Small intestine (tissue), 7 donors: Measurements from ENCODE around the gene EXD3. TPM values are rescaled to one million over a fixed set of nuclear protein-coding genes. Genes with fewer than 3 reads are reported as not detected.
"Not testable (repeated sequence)": the region's sequence is repeated elsewhere in the genome, so short reads cannot be mapped to it uniquely, and the experiment has no call there.

Source experiments
- DNase-seq, 2 donors: peaks; one replicate each; pipeline versions ENCODE4 v3.0.0 to v3.0.0-alpha.2; 2013
- FAIRE-seq: peaks from 2 replicates; lab custom pipeline; 2012; peaks lifted over from hg19 to GRCh38; lab: Jason Lieb, UNC
- H3K27ac ChIP-seq, 3 donors: one replicate each; pipeline ENCODE4 v1.5.1; 2013; ENCODE audit warnings: low read length in 2 of 3, mild to moderate bottlenecking in 2 of 3, control low read depth in 1 of 3, inconsistent platforms in 1 of 3, low read depth in 1 of 3, moderate library complexity in 1 of 3
- H3K27me3 ChIP-seq, 3 donors: one replicate each; pipeline ENCODE4 v1.6.1; 2013; ENCODE audit warnings: low read length in 3 of 3, inconsistent platforms in 1 of 3; ENCODE audit not compliant: control insufficient read depth in 3 of 3, insufficient read depth in 3 of 3
- H3K36me3 ChIP-seq, 3 donors: one replicate each; pipeline ENCODE4 v1.6.1; 2013; ENCODE audit warnings: low read length in 3 of 3, inconsistent platforms in 1 of 3, low read depth in 1 of 3, mild to moderate bottlenecking in 1 of 3, moderate library complexity in 1 of 3; ENCODE audit not compliant: control insufficient read depth in 3 of 3, insufficient read depth in 2 of 3
- H3K4me1 ChIP-seq, 3 donors: one replicate each; pipeline ENCODE4 v1.6.1; 2013; ENCODE audit warnings: low read length in 2 of 3, inconsistent platforms in 1 of 3, low read depth in 1 of 3, mild to moderate bottlenecking in 1 of 3, moderate library complexity in 1 of 3; ENCODE audit not compliant: control insufficient read depth in 3 of 3, insufficient read depth in 2 of 3
- H3K4me3 ChIP-seq, 3 donors: one replicate each; pipeline ENCODE4 v1.5.1; 2013; ENCODE audit warnings: low read length in 3 of 3, control low read depth in 1 of 3, inconsistent platforms in 1 of 3, low read depth in 1 of 3, mild to moderate bottlenecking in 1 of 3, moderate library complexity in 1 of 3
- H3K9me3 ChIP-seq, 2 donors: one replicate each; pipeline ENCODE4 v1.6.1; 2013; ENCODE audit warnings: low read depth in 1 of 2, low read length in 1 of 2; ENCODE audit not compliant: control insufficient read depth in 2 of 2, insufficient read depth in 1 of 2
- WGBS, 3 donors: extraction: QIAGEN DNeasy Blood & Tissue Kit; methylation state at CpG; one replicate each; pipeline ENCODE4 v1.1.7; 2013; 5-methylcytosine and 5-hydroxymethylcytosine counted together
- polyA plus RNA-seq, 4 donors: library from polyadenylated mRNA; stranded (reverse) in 3 of 4; unstranded in 1 of 4; fragments of 200-250 nt in 3 of 4; fragments of 120-200 nt in 1 of 4; gene quantifications; one replicate each; pipeline versions ENCODE4 v1.2.1 to v1.2.3, GENCODE V29; 2013
- donor health status: healthy with polysubstance abuse.
- donor health status: control.
- donor health status: control.
- donor health status: Bipolar disorder and iron deficiency.
- donor health status: healthy.

The EXD3 gene
- polyA plus RNA-seq, 4 donors, result 15.0 to 47.8 (median 32.4) TPM

GRCh38 chr9:137455359-137455991, 32.5 kb upstream of the EXD3 start:
- H3K27ac ChIP-seq, result no peak overlapping the region
- 73 to 92% (median 87%) methylated on average over 16 to 18 of the region's 18 CpGs for WGBS, 3 donors
- no peak for FAIRE-seq
- DNase-seq, result no peak
- no peaks in the 10 kb centered on the region for H3K9me3 ChIP-seq
- H3K36me3 ChIP-seq, result peaks cover 0 to 54% (median 0%) of the 10 kb centered on the region in 3 donors
- H3K27me3 ChIP-seq, result no peaks in the 10 kb centered on the region
- no peak overlapping the region for H3K4me3 ChIP-seq
- H3K4me1 ChIP-seq, result peaks cover 8 to 44% (median 9%) of the 10 kb centered on the region in 3 donors

GRCh38 chr9:137454597-137455358, 31.8 kb upstream of the EXD3 start:
- H3K4me1 ChIP-seq, result peaks cover 8 to 37% (median 9%) of the 10 kb centered on the region in 3 donors
- peak in 1 of 2 donors; percentile 89 for DNase-seq
- WGBS, 3 donors, result 42 to 64% (median 46%) methylated on average over 29 to 30 of the region's 30 CpGs
- H3K9me3 ChIP-seq, result no peaks in the 10 kb centered on the region
- no peaks in the 10 kb centered on the region for H3K27me3 ChIP-seq
- no peak for FAIRE-seq
- H3K36me3 ChIP-seq, result peaks cover 0 to 58% (median 2%) of the 10 kb centered on the region in 3 donors
- H3K27ac ChIP-seq, result peak overlapping the region; percentile 87 to 91 (median 89)
- peak overlapping the region; percentile 42 to 54 (median 48) for H3K4me3 ChIP-seq

GRCh38 chr9:137454145-137454596, 31.2 kb upstream of the EXD3 start:
- FAIRE-seq (no peak), DNase-seq (peak; percentile 61 to 81)
- Histone ChIP-seq H3K36me3 (peaks cover 0 to 64% (median 6%) of the 10 kb centered on the region in 3 donors), H3K4me3 (peak overlapping the region; percentile 42 to 54 (median 48)), H3K4me1 (peaks cover 6 to 32% (median 6%) of the 10 kb centered on the region in 3 donors), H3K27ac (peak overlapping the region; percentile 87 to 91 (median 89)), H3K9me3 (no peaks in the 10 kb centered on the region), H3K27me3 (no peaks in the 10 kb centered on the region)
- 2 to 17% (median 5%) methylated on average over 6 to 22 of the region's 24 CpGs for WGBS, 3 donors

- DNase-seq, result peak; percentile 79 to 83
- 21 to 40% (median 35%) methylated on average over 22 to 25 of the region's 25 CpGs for WGBS, 3 donors
- no peaks in the 10 kb centered on the region for H3K27me3 ChIP-seq
- H3K9me3 ChIP-seq, result no peaks in the 10 kb centered on the region
- H3K36me3 ChIP-seq, result peaks cover 0 to 69% (median 6%) of the 10 kb centered on the region in 3 donors
- H3K4me1 ChIP-seq, result peaks cover 6 to 32% (median 6%) of the 10 kb centered on the region in 3 donors
- H3K4me3 ChIP-seq, result peak overlapping the region in 2 of 3 donors; percentile 39 to 49
- no peak overlapping the region for H3K27ac ChIP-seq
- no peak for FAIRE-seq
These were observed 30.7 kb upstream of the EXD3 start for GRCh38 chr9:137453643-137454081.

- Histone ChIP-seq H3K27me3 (no peaks in the 10 kb centered on the region), H3K9me3 (no peaks in the 10 kb centered on the region), H3K27ac (no peak overlapping the region), H3K4me3 (peak overlapping the region in 2 of 3 donors; percentile 39 to 49), H3K4me1 (peaks cover 5 to 26% (median 6%) of the 10 kb centered on the region in 3 donors), H3K36me3 (peaks cover 0 to 73% (median 6%) of the 10 kb centered on the region in 3 donors)
- DNase-seq, result no peak
- no peak for FAIRE-seq
- 84 to 88% (median 84%) methylated on average over 37 to 43 of the region's 43 CpGs for WGBS, 3 donors
These were observed 30.0 kb upstream of the EXD3 start for GRCh38 chr9:137452761-137453642.

GRCh38 chr9:137452006-137452760, 29.2 kb upstream of the EXD3 start:
- DNase-seq, result no peak
- no peaks in the 10 kb centered on the region for H3K9me3 ChIP-seq
- 82 to 94% (median 89%) methylated on average over 17 of the region's 17 CpGs for WGBS, 3 donors
- peaks cover 0 to 69% (median 6%) of the 10 kb centered on the region in 3 donors for H3K36me3 ChIP-seq
- H3K27me3 ChIP-seq, result no peaks in the 10 kb centered on the region
- no peak for FAIRE-seq
- no peak overlapping the region for H3K27ac ChIP-seq
- no peak overlapping the region for H3K4me3 ChIP-seq
- H3K4me1 ChIP-seq, result peaks cover 2 to 20% (median 6%) of the 10 kb centered on the region in 3 donors

GRCh38 chr9:137451264-137452005, 28.5 kb upstream of the EXD3 start:
- H3K4me3 ChIP-seq, H3K9me3 ChIP-seq, H3K27ac ChIP-seq, DNase-seq, H3K27me3 ChIP-seq, FAIRE-seq: not testable (repeated sequence)
- Histone ChIP-seq H3K4me1 (peaks cover 2 to 20% (median 6%) of the 10 kb centered on the region in 3 donors), H3K36me3 (peaks cover 0 to 64% (median 6%) of the 10 kb centered on the region in 3 donors)
- WGBS, 3 donors, result 55 to 96% (median 76%) methylated on average over 11 to 23 of the region's 31 CpGs
